HL-60/S4 treated with retinoic acid at 250 ng/mL for 4 days and 3 days (cell line): ENCODE measurements around the gene SLC2A13.
"Not testable (repeated sequence)": the region's sequence is repeated elsewhere in the genome, so short reads cannot be mapped to it uniquely, and the experiment has no call there.

Experiments
- in situ Hi-C: fragments of 300-500 bp; cut with MboI; formaldehyde crosslinking; loops from 2 replicates; pipeline ENCODE4 v1.7.0; 2022; ENCODE audit warnings: low sequenced_read_pairs

The SLC2A13 gene

DNA sequence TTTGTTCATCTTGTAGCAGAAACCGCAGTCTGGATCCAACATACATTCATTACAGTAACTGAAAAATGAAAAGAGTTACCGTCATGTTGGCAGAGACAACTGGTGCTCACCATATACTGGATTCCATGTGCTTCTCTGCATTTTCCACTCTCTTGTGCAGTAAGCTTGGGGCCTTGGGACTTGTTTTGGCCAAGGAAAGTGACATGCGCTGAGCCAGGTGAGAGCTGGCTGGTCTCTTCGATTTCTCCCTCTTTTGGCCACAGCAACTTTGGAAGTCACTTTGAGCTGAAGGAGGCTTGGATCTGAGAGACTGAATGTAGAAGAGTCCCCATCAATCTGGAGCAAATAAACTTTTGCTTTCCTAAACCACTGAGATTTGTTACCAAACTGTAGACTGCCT lies 275.7 kb downstream of the SLC2A13 start:
- in situ Hi-C loops = no loop called here

DNA sequence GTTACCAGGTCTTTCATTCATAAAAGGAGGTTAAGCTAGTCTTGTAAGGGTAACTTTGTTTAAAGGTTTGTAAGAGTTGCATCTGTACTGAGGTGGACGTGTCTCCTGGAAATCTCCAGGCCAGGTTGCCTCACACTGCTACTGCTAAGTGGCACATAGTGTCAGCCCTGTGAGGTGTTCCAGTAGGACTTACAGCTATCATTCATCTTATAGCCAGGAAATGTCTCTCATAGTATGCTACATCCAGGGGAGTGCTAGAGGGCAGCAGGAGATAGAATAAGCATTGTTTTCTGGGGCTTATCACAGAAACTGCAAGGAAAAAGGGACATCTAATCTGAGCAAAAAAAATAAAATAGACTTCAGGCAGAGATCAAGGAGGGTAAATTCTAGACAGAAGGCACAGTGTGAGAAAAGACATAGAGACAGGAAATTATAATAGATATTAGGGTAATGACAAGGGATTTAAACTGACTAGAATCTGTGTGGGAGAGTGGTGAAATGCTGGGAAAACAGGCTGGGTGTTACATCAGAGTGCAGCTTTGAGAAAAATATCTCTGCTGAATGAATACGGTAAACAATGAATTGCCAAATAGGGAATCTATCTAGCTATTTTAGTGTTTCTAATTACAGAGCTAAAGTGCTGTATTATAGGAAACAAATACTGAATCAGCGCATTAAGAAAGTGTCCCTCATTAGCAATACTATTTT lies 281.2 kb downstream of the SLC2A13 start:
- in situ Hi-C loops = no loop called here

DNA sequence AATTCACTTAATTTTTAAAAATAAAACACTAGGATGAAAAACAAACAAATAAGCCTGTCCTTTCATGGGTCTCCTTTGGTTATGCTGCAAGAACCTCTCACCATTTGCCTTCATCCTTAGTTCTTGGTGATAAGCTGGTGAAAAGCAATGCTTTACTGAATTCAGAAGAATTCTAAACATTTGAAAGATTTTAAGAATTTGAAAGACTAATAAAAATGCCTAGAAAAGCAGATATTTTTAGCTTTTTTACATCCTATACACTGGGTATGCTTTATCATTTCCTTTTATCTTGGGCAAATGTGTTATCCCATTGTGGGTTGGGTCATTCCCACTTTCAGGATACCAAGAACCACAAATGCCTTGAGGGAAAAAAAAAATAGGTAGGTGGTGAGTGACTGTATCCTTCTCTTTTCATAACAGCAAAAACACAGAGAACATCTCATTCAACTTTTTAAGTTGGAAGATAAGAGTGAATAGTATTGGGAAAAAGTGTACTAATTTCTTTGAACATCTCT lies 289.2 kb downstream of the SLC2A13 start:
- in situ Hi-C loops = no loop called here

DNA sequence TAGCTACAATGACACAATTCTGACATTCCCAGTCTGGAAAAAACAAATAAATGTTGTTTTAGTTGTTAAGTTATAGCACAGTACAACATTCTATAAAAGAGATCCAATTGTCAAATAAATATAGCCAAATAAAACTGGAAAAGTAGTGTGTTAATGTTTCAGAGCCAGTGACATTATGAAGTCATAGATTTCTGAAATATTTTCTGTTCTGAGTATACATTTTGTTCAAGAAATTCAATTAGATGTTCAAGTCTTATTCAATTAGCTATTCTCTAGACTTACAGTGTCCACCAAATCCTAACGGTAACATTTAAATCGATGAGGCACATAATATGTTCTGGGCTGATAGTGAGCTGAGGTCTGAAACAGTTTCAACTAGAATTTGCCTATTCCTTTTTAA lies 290.1 kb downstream of the SLC2A13 start:
- in situ Hi-C loops = no loop called here

DNA sequence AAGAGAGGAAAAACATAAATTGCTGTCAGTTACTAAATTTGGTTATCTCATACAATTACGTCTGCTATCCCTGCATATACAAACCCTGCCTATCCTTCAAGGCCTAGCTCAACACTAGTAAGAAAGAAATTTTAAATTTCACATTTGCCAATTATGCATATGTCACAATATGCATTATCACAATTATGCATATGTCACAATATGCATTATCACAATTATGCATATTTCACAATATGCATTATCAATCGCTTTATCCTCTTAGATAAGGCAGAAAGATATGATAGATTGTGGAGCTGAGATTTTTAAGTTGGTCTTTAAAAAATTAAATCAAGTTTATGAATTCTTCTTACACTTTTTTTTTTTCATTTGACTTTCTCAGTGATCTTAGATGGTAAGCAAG lies 291.3 kb downstream of the SLC2A13 start:
- in situ Hi-C loops = no loop called here

DNA sequence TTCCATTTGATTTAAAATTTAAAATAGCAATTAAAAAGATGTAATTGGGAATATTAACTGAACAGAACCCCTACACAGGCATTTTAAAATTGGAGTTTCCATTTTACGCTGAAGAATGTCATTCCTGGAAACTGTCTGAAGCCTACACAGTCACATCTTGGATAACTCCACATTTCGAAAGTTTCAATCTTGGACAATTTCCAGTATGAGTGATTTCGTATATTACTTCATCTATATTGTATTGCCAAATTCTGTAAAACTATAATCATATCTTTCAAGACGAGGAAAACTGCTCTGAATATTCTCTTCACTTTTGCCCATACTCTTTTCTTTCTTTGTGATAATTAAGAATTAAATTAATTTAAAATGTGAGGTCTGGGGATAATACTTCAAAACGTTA lies 292.1 kb downstream of the SLC2A13 start:
- in situ Hi-C loops = no loop called here

DNA sequence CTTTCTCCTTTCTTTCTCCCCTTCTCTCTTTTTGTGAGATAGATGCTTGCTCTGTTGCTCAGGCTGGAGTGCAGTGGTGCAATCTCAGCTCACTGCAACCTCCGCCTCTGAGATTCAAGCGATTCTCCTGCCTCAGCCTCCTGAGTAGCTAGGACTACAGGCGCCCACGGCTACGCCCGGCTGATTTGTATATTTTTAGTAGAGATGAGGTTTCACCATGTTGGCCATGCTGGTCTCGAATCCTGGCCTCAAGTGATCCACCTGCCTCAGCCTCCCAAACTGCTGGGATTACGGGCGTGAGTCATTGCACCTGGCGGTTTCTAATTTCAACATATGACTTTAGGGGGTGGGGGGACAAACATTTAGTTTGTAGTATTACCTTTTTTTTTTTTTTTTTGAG lies 293.4 kb downstream of the SLC2A13 start:
- in situ Hi-C loops = not testable (repeated sequence)

DNA sequence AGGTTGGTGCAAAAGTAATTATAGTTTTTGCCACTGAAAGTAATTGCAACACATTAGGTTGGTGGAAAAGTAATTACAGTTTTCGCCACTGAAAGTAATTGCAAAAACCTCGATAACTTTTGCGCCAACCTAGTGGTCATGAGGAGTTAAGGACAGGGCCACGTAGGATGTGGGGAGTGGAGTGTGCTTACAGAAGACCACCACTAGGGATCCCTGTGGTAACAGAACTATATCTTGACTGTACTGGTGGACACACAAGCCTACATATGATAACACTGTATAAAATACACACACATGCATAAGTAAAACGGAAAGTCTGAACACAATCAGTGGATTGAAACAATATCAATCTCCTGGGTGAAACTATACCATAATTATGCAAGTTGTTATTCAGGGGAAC lies 298.8 kb downstream of the SLC2A13 start:
- in situ Hi-C loops = no loop called here

DNA sequence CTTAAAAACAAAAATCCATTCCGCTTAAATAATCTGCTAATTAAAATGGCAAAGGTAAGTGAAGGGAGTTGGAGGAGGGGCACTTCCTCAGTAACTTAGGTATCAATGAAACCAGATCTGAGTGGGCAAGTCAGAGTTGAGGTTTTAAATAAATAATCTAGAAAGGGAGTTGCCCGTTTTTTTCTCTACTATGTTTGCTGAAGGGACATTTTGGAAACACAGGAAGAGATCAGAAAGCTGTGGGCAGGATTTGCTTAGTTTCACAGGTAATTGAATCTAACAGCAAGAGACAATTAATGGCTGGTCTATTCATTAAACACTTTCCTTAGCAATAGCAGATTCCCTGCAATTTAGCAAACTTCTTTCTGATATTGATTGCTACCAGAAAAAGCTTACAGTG lies 300.2 kb downstream of the SLC2A13 start:
- in situ Hi-C loops = no loop called here

DNA sequence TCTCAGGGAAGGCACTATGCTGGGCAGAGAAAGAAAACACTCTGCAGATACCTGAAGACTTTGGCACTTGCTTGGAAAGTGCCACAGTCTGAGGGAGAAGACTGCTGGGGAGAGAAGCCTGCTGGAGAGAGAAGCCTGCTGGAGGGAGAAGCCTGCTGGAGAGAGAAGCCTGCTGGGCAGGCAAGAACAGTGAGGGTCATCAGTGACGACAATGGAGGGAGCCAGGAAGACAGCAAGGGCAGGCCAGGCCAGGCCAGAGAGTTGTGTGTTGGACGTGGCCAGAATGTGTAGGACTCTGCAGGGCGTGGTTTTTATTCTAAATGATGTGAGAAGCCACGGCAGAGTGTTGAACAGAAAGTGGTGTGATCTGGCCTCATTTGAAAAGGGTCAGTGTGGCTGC lies 301.0 kb downstream of the SLC2A13 start:
- in situ Hi-C loops = no loop called here

DNA sequence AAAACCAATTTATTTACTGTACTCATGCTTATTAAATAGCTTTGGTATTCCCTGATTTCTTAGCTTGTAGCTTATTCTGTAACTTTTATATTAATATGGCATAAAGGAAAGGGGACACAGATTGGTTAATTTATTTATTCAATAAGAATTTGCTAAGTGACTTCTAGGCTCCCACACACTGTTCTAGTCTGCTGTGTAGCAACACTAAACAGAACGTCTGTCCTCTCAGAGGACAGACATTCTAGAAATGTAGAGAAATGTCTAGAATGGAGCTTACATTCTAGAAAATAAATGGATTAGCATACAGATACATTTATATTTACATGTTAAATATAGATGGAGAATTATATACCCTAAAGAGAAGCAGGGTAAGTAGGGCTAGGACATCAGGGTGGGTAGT lies 301.4 kb downstream of the SLC2A13 start:
- in situ Hi-C loops = no loop called here

DNA sequence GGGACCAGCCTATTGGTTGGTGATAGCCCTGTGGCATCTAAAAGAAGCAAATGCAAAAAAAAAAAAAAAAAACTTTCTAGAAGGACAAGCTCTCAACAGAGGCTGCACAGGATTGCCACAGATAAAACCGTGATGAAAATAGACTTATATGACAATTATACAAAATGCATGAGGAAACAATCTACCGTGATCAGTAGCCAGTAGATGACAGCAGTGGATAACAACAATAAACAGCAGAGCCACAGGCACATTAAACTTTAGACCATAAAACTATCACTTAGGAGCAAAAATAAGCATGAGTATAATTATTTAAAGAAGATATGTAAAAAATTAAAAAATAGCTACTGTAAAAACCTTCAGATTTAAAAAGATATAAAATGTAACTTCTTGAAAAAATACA lies 302.7 kb downstream of the SLC2A13 start:
- in situ Hi-C loops = no loop called here

DNA sequence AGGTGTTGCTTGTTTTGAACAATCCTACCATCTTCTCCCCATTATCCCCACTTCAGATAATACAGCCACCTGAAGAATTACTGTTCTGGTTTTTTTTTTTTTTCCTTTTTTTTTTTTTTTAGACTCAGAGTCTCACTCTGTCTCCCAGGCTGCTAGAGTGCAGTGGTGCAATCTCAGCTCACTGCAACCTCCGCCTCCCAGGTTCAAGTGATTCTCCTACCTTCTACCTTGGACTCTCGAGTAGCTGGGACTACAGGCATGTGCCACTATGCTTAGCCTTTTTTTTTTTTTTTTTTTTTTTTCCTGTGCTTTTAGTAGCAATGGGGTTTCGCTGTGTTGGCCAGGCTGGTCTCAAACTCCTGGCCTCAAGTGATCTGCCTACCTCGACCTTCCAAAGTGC lies 306.9 kb downstream of the SLC2A13 start:
- in situ Hi-C loops = no loop called here

DNA sequence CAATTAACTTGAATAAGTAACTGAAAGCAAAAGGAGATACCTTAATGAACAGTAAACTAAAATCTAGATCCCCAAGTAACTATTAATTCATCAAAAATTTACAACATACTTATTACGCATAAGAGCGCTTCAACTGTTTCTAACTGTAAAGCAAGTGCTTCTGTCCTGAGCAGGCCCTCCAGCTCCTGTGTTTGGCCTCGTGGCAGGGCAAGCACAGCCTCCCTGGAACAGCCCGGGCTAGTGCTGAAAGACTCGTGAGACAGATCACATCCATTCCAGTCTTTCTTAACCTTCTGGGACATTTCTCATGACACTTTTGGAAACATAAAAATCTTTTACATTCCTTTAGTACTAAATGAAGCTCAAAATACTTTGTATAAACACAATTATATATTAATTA lies 307.5 kb downstream of the SLC2A13 start:
- in situ Hi-C loops = no loop called here

DNA sequence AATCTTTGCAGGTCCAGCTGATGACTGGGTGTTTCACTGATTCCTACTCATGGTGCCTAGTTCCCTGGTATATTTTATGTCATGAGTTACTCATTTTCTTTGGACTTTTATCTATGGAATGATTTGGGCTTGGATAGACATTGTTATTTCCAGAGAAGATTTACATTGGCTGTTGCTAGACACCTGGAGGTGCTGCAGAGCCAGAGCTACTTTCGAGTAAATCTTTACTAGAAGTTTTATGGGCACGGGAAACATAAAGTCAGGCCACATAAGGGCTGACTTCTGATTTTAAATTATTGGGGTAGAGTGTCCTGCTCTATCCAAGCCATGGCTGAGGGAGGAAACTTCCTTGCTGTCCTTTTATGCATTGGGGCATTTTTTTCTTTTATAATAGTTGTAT lies 310.4 kb downstream of the SLC2A13 start:
- in situ Hi-C loops = no loop called here

DNA sequence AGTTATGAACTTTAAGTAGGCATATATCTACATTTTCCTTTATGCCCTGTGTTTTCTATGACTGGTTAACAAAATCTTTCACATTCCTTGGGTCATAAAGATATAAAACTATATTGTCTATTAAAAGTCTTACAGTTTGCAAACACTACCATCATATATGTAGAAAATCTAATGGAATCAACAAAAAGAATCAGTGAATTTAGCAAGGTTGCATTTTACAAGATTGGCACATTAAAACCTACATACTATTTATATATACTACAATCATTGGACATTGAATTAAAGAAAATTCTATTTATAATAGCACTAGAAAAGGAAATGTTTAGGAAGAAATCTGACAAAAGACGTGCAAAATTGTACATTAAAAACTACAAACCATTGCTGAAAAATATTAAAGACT lies 312.9 kb downstream of the SLC2A13 start:
- in situ Hi-C loops = no loop called here

DNA sequence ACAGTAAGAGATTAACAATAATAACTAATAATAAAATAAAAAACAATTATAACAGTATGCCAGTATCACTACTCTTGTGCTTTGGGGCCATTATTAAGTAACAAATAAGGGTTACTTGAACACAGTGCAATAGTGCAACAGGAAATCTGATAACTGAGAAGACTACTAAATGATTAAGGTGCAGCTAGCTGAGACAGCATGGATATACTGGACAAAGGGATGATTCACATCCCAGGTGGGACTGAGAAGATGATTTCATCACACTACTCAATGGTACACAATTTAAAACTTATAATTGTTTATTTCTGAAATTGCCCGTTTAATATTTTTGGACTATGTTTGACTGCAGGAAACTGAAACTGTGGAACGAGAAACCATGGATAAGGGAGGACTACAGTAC lies 317.6 kb downstream of the SLC2A13 start:
- in situ Hi-C loops = no loop called here

DNA sequence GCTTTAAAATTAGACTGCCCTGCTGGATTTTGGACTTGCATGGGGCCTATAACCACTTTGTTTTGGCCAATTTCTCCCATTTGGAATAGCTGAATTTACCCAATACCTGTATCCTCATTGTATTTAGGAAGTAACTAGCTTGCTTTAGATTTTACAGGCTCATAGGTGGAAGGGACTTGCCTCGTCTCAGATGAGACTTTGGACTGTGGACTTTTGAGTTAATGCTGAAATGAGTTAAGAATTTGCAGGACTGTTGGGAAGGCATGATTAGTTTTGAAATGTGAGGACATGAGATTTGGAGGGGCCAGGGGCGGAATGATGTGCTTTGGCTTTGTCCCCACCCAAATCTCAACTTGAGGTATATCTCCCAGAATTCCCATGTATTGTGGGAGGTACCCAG lies 320.1 kb downstream of the SLC2A13 start:
- in situ Hi-C loops = not testable (repeated sequence)

DNA sequence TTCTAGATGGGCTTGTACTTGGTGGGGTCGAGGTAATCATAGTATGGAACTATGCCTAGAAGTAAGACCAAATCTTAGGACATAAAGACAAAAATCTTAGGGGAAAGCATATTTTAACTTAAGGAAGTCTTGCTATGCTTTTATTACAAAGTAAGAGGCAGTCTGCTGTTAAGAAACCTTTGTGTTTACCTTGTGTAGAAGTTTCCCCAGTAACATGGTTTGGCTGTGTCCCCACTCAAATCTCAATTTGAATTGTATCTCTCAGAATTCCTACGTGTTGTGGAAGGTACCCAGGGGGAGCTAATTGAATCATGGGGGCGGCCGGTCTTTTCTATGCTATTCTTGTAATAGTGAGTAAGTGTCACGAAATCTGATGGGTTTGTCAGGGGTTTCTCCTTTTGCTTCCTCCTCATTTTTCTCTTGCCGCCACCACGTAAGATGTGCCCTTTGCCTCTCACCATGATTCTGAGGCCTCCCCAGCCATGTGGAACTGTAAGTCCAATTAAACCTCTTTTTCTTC lies 323.8 kb downstream of the SLC2A13 start:
- in situ Hi-C loops = no loop called here

DNA sequence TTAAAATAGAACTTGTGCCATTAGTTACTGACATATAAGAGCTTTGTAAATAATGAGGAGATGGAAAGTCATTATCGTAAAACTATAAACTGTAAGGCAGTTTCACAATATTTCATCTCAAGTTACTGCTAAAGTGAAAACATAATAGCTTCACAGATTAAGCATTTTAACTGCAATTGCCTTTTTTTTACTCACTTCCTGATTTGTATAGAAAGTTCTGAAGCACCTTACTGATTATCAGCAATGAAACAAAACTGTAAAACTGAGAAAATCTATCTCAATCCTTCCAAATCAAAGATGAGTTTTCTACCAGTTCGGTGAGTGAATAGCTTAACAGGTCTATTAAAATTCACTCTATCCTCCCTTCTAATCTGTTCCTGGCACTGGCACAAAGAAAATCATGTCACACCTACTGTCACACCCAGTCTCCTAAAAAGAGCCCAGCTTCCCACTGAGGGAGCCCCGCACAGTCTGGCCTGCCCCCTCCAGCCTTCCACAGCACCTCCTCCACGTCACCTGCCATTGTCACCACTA lies 324.9 kb downstream of the SLC2A13 start:
- in situ Hi-C loops = no loop called here

DNA sequence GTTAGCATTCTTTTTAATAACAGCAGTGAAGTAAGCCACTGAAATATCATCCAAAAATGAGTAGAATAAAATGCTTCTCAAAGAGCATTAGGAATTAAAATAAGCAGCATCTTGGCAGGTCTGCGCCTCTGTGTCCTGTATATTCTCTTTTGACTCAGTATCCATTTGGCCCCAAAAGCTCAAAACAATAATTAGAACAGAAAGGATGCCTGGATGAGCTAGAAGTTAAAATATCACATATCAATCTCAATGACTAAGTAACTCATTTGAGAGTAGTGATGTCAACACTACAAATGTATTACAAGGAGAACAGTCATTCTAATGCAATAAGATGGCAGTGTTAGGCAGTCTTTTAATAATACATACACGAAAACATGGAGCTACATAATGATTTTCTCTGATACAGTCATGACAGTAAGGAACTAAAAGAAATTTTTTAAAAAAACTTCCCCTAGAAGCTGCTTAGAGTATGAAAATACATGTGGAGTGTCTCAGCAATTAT lies 325.4 kb downstream of the SLC2A13 start:
- in situ Hi-C loops = no loop called here

DNA sequence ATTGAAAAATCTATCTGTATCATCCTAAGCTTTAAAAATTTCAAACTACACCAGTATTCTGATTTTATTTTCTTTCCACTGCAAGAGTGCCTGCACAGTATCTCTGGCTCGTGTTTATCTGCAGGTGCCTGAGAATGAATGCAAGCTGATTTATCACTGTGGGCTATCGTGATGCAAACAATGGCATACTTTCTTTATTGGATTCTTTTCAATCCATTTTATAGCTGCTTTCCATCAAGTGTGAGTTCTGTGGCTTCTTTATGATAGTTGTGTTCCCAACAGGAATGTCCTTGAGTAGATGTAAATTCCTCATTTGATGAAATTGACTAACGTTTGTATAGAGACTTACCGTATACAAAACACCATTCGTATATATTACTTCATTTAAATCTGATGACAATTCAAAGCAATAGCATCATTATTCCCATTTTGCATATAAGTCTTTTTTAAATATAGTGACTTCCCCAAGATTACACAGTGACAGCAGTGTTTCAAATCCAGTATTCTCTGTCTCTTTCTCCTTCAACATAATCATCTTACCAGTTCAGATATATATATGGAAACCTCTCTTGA lies 326.0 kb downstream of the SLC2A13 start:
- in situ Hi-C loops = no loop called here
